Common myeloid progenitor, CD34-positive (primary cell): ENCODE data around the gene GALK1.

ENCODE experiments used
- CTCF ChIA-PET: fragments of 350-600 bp; sonication (Branson Sonifier 250); formaldehyde crosslinking; loops from one replicate; lab custom pipeline; 2021; ENCODE audit warnings: antibody characterized with exemption; lab: Charles Lee
- POLR2A ChIA-PET: fragments of 350-600 bp; sonication (Branson Sonifier 250); formaldehyde crosslinking; loops from one replicate; lab custom pipeline; 2021; ENCODE audit warnings: antibody characterized with exemption; lab: Charles Lee
- DNase-seq, 3 donors: peaks; one replicate each; pipeline versions ENCODE4 v3.0.0 to v3.0.0-alpha.2; 2013
- H3K27ac ChIP-seq, 2 experiments: 1 replicate in 1 of 2; 2 replicates in 1 of 2; pipeline ENCODE4 v1.7.0; 2013; ENCODE audit warnings: inconsistent platforms in 2 of 2, low read length in 2 of 2, mild to moderate bottlenecking in 2 of 2, low read depth in 1 of 2, moderate library complexity in 1 of 2; ENCODE audit not compliant: severe bottlenecking in 2 of 2, insufficient read depth in 1 of 2, poor library complexity in 1 of 2
- H3K27me3 ChIP-seq, 5 experiments: replicated peaks in 2 of 5; 1 replicate in 3 of 5; 2 replicates in 2 of 5; pipeline versions ENCODE4 v1.6.1 to v1.7.0; 2013; ENCODE audit warnings: low read length in 4 of 5, mild to moderate bottlenecking in 2 of 5, moderate library complexity in 2 of 5, inconsistent platforms in 1 of 5; ENCODE audit not compliant: insufficient read depth in 5 of 5, control insufficient read depth in 4 of 5
- H3K36me3 ChIP-seq, 4 experiments: 1 replicate in 2 of 4; 2 replicates in 2 of 4; pipeline versions ENCODE4 v1.6.1 to v1.7.0; 2013; ENCODE audit warnings: low read length in 3 of 4, control low read depth in 1 of 4, mild to moderate bottlenecking in 1 of 4; ENCODE audit not compliant: control insufficient read depth in 4 of 4, insufficient read depth in 4 of 4
- H3K4me1 ChIP-seq, 4 experiments: 1 replicate in 3 of 4; 2 replicates in 1 of 4; pipeline versions ENCODE4 v1.6.1 to v1.7.1; 2013; ENCODE audit warnings: low read length in 3 of 4, mild to moderate bottlenecking in 3 of 4, control low read depth in 1 of 4, inconsistent platforms in 1 of 4, moderate library complexity in 1 of 4; ENCODE audit not compliant: control insufficient read depth in 4 of 4, insufficient read depth in 4 of 4; ENCODE audit errors: control extremely low read depth in 1 of 4
- H3K4me3 ChIP-seq, 7 experiments: 1 replicate in 4 of 7; 2 replicates in 3 of 7; pipeline versions ENCODE4 v1.5.1 to v1.7.0; 2013; ENCODE audit warnings: mild to moderate bottlenecking in 7 of 7, low read length in 6 of 7, moderate library complexity in 6 of 7, inconsistent platforms in 2 of 7, low read depth in 2 of 7, control low read depth in 1 of 7; ENCODE audit not compliant: insufficient read depth in 4 of 7, control insufficient read depth in 1 of 7; ENCODE audit errors: extremely low read depth in 1 of 7
- H3K9me3 ChIP-seq, 5 experiments: 1 replicate in 4 of 5; 2 replicates in 1 of 5; pipeline versions ENCODE4 v1.6.1 to v1.7.1; 2013; ENCODE audit warnings: low read length in 4 of 5, mild to moderate bottlenecking in 2 of 5, inconsistent platforms in 1 of 5, low read depth in 1 of 5, moderate library complexity in 1 of 5; ENCODE audit not compliant: control insufficient read depth in 4 of 5, insufficient read depth in 2 of 5; ENCODE audit errors: control extremely low read depth in 1 of 5
- WGBS: methylation state at CpG from one replicate; pipeline ENCODE4 v1.1.5; 2013; ENCODE audit not compliant: insufficient coverage; 5-methylcytosine and 5-hydroxymethylcytosine counted together

The GALK1 gene

GRCh38 chr17:75810216-75810615 lies 45.2 kb upstream of the GALK1 start:
- WGBS, result 100% methylated on average over 2 of the region's 5 CpGs
- Histone ChIP-seq H3K4me3 (no peak overlapping the region), H3K27me3 (no peaks in the 10 kb centered on the region), H3K4me1 (no peaks in the 10 kb centered on the region), H3K27ac (no peak overlapping the region), H3K9me3 (no peaks in the 10 kb centered on the region), H3K36me3 (peaks cover 17 to 59% (median 51%) of the 10 kb centered on the region in 4 experiments)
- no peak for DNase-seq
- ChIA-PET CTCF (interaction anchor here (0.7 to 3.8 kb wide), 2 partner anchors 16 to 80 kb away, joined by 3 to 18 read pairs; no protein-coding TSS in a partner anchor), POLR2A (no interaction called here)

GRCh38 chr17:75809631-75810111 lies 44.7 kb upstream of the GALK1 start:
- H3K4me1 ChIP-seq, result no peaks in the 10 kb centered on the region
- no peaks in the 10 kb centered on the region for H3K27me3 ChIP-seq
- H3K4me3 ChIP-seq, result no peak overlapping the region
- ChIA-PET POLR2A (no interaction called here), CTCF (no interaction called here)
- H3K27ac ChIP-seq, result peak overlapping the region in 1 of 2 experiments; percentile 39
- 97% methylated on average over 24 of the region's 24 CpGs for WGBS
- no peaks in the 10 kb centered on the region for H3K9me3 ChIP-seq
- DNase-seq, result no peak
- peaks cover 13 to 54% (median 47%) of the 10 kb centered on the region in 4 experiments for H3K36me3 ChIP-seq

GRCh38 chr17:75808905-75809621 lies 44.1 kb upstream of the GALK1 start:
- H3K36me3 ChIP-seq, result peaks cover 9 to 50% (median 43%) of the 10 kb centered on the region in 4 experiments
- H3K27me3 ChIP-seq, result no peaks in the 10 kb centered on the region
- H3K27ac ChIP-seq, result peak overlapping the region in 1 of 2 experiments; percentile 39
- CTCF ChIA-PET, result interaction anchor here (1.6 kb wide), 1 partner anchor 9 kb away, joined by 4 read pairs; no protein-coding TSS in a partner anchor
- 98% methylated on average over 12 of the region's 18 CpGs for WGBS
- POLR2A ChIA-PET, result no interaction called here
- no peaks in the 10 kb centered on the region for H3K9me3 ChIP-seq
- H3K4me3 ChIP-seq, result no peak overlapping the region
- no peaks in the 10 kb centered on the region for H3K4me1 ChIP-seq
- DNase-seq, result no peak

GRCh38 chr17:75808549-75808904 lies 43.5 kb upstream of the GALK1 start:
- 83% methylated on average over 2 of the region's 4 CpGs for WGBS

GRCh38 chr17:75807861-75808260 lies 42.9 kb upstream of the GALK1 start:
- Histone ChIP-seq H3K27me3 (no peaks in the 10 kb centered on the region), H3K27ac (no peak overlapping the region), H3K4me3 (no peak overlapping the region), H3K4me1 (peaks cover 0 to 7% (median 0%) of the 10 kb centered on the region in 4 experiments), H3K9me3 (no peaks in the 10 kb centered on the region), H3K36me3 (peaks cover 5 to 38% (median 32%) of the 10 kb centered on the region in 4 experiments)
- WGBS, result 92% methylated on average over 2 of the region's 3 CpGs
- no peak for DNase-seq
- ChIA-PET CTCF (interaction anchor here (0.9 to 1.6 kb wide), 4 partner anchors 8 to 54 kb away, joined by 3 to 4 read pairs (median 4); no protein-coding TSS in a partner anchor), POLR2A (no interaction called here)

More at GRCh38 chr17:75808549-75808904, 43.5 kb upstream of the GALK1 start:
- Histone ChIP-seq H3K36me3 (peaks cover 7 to 44% (median 38%) of the 10 kb centered on the region in 4 experiments), H3K27me3 (no peaks in the 10 kb centered on the region), H3K9me3 (no peaks in the 10 kb centered on the region), H3K4me1 (peaks cover 0 to 5% (median 0%) of the 10 kb centered on the region in 4 experiments), H3K27ac (no peak overlapping the region), H3K4me3 (no peak overlapping the region)
- no peak for DNase-seq
- CTCF ChIA-PET, result interaction anchor here (1.6 kb wide), 1 partner anchor 9 kb away, joined by 4 read pairs; no protein-coding TSS in a partner anchor
- POLR2A ChIA-PET, result no interaction called here

- Histone ChIP-seq H3K36me3 (peaks cover 2 to 34% (median 23%) of the 10 kb centered on the region in 4 experiments), H3K9me3 (no peaks in the 10 kb centered on the region), H3K27me3 (no peaks in the 10 kb centered on the region), H3K4me1 (peaks cover 0 to 7% (median 0%) of the 10 kb centered on the region in 4 experiments), H3K4me3 (no peak overlapping the region), H3K27ac (no peak overlapping the region)
- CTCF ChIA-PET, result interaction anchor here (0.7 to 1.6 kb wide), 7 partner anchors 7 to 53 kb away, joined by 3 to 4 read pairs (median 4); partner anchors contain the start of gene GALK1
- WGBS, result 97% methylated on average over 3 of the region's 4 CpGs
- DNase-seq, result no peak
- POLR2A ChIA-PET, result interaction anchor here (0.9 kb wide), 1 partner anchor 27 kb away, joined by 3 read pairs; no protein-coding TSS in a partner anchor
Observed at GRCh38 chr17:75806822-75807500, 42.0 kb upstream of the GALK1 start.
